ENCODE results near the gene PANK1.

- TF ChIP-seq CTCF (IDR thresholded peaks at IDR 0.05) (no peak), ZFX (IDR thresholded peaks at IDR 0.05; ENCODE audit: borderline replicate concordance) (no peak)
Observed at GRCh38 chr10:89659143-89660131, 14.4 kb upstream of the PANK1 start.
